HuH-7.5 (cell line): ENCODE measurements around the gene ZNF300.
A peak's percentile ranks its signal among the peaks of the same experiment; 100 is the strongest.
"Not testable (repeated sequence)": the region's sequence is repeated elsewhere in the genome, so short reads cannot be mapped to it uniquely, and the experiment has no call there.

ENCODE experiments used
- DNase-seq: peaks from one replicate; pipeline ENCODE4 v3.0.0; 2011; ENCODE audit warnings: low spot score

The ZNF300 gene

GRCh38 chr5:150904479-150905311, at the start of gene ZNF300:
Gene ZNF300 (minus strand): TSS chr5:150904980. CDS start chr5:150903155, 1,825 bp downstream.
- peak; percentile 42 for DNase-seq

GRCh38 chr5:150948539-150948938, 43.8 kb upstream of the ZNF300 start:
- DNase-seq, result no peak

- peak; percentile 39 for DNase-seq
These were observed 41.6 kb upstream of the ZNF300 start for GRCh38 chr5:150946351-150946905.

DNA sequence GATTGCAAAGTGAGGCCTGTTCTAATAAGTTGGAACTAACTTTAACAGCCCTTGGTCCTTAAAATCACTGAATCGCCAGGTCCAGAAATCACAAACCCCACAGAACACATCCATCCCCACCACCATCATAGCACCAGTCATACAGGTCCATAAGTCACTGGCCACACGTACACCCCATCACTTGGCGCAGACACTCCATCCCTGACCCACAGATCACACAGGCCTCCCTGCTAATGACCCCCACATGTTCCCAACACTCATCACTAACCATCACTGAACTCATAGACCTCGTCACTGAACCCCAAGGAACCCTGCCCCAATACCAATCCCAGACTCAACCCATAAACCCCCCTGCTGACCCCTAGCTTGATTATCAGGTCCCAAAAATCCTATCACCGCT, 41.2 kb upstream of the ZNF300 start:
- no peak for DNase-seq

DNA sequence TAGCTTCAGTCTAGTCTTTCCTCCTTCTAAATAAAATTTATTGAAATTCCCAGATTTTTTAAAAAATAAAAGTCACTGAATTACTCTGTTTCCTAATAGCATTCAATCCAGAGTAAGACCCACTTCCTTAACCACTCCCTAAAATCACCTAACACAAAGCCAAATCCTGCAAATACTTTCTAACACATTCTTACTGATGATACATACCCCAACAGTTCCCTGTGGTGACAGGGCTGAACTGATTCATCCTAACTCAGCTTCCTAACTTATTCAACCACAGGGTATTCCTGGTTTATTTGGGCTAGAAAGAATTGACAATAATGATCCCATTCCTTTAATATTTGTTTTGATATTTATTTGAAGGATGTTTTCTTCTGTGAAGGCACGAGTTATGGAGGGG, 40.7 kb upstream of the ZNF300 start:
- DNase-seq, result no peak

- DNase-seq, result no peak
These were observed 26.7 kb upstream of the ZNF300 start for GRCh38 chr5:150931368-150931965.

GRCh38 chr5:150918613-150919012, 13.8 kb upstream of the ZNF300 start:
- no peak for DNase-seq

- DNase-seq, result no peak
These were observed 7.6 kb upstream of the ZNF300 start for GRCh38 chr5:150912312-150912814.

GRCh38 chr5:150905312-150905683, 518 bp upstream of the ZNF300 start:
- no peak for DNase-seq

DNA sequence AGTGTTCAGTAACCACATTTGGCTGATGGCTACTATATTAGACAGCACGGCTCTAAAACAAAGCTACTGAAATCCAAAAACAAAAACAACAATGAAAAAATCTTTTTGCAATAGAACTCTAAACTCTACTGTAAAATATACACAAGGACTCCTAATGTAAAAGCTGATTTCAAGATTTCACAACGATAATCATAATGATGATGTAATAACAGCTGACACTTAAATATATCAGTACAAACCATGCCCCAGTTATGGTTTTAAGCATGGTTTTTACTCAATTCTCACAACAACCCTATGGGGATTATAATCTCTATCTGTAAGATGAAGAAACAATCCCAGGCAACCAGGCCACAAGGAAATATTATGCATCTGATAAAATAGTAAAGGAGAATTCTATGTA, 3.3 kb downstream of the ZNF300 start:
- DNase-seq, result no peak

DNA sequence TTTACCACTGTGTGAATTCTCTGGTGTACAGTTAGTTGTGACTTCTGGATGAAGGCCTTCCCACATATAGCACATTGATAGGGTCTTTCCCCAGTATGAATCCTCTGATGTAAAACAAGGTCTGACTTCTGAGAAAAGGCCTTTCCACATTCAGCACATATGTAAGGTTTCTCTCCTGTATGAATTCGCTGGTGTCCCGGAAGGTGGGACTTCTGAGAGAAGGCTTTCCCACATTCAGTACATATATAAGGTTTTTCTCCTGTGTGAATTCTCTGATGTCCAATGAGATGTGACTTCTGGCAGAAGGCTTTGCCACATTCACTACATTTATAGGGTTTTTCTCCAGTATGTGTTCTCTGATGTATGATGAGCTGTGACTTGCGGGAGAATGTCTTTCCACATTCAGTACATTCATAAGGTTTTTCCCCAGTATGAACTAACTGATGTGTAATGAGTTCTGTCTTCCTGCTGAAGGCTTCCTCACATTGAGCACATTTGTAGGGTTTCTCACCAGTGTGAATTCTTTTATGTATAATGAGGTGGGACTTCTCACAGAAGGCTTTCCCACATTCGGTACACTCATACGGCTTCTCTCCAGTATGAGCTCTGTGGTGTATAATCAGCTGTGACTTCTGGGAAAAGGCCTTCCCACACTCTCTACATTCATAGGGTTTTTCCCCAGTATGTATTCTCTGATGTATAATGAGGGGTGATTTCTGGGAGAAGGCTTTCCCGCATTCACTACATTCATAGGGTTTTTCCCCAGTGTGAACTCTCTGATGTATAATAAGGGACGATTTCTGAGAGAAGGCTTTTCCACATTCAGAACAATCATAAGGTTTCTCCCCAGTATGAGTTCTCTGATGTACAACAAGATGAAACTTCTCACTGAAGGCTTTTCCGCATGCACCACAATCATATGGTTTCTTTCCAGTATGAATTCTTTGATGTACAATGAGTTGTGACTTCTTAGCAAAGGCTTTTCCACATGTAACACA, 9.1 kb downstream of the ZNF300 start:
- no peak for DNase-seq

DNA sequence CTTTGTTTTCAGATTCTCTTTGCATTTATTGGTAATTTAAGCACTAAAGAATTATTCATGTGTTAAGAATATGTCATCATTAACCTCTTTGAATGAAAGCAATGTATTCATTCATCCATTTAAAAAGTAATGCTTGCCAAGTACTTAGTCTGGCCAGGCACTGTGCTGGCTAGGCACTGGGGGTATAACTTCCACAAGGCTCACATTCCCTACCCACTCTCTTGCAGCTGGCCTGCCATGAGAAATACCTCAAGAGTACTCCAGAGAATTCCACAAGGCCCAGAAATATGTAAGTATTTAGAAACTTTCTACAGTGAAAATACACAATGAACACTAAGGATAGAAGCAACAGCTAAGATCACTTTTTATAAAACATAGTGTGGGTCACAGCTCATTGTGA, 25.4 kb downstream of the ZNF300 start:
- no peak for DNase-seq

GRCh38 chr5:150862070-150862469, 42.7 kb downstream of the ZNF300 start:
- DNase-seq, result no peak

DNA sequence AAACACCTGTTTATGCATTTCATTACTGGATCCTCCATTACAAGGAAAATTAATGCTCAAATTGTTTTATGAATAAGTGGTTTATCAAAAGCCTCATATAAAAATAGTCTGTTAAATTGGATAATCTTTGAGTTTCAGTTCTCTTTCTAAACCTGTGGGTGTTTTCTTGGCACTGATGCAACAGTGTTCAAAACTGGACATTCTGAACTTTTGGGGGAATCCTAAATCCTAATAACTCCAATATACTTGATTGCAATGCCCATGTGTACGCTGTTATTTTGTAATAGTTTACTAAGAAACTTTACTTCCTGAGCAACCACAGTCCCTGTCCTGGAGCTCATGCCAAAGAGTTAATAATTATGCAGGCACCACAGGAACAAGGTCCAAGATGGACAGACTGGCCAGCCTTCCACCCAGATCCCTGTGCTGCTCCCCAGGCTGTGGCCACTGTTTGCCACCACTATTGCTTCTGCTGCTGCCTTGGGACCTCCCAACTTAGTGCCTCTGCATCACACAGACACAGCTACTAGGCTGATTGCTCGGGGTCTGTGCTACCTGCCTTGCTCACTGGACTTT, 44.4 kb downstream of the ZNF300 start:
- DNase-seq, result no peak

DNA sequence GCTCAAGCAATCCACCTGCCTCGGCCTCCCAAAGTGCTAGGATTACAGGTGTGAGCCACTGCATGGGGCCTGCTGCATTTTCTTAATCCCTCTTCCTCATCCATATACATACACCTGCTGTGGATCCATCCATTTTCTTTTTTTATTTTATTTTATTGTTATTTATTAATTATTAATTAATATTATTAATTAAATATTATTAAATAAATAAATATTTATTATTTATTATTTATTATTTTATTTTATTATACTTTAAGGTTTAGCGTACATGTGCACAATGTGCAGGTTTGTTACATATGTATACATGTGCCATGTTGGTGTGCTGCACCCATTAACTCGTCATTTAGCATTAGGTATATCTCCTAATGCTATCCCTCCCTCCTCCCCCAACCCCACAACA, 48.1 kb downstream of the ZNF300 start:
- not testable (repeated sequence) for DNase-seq

DNA sequence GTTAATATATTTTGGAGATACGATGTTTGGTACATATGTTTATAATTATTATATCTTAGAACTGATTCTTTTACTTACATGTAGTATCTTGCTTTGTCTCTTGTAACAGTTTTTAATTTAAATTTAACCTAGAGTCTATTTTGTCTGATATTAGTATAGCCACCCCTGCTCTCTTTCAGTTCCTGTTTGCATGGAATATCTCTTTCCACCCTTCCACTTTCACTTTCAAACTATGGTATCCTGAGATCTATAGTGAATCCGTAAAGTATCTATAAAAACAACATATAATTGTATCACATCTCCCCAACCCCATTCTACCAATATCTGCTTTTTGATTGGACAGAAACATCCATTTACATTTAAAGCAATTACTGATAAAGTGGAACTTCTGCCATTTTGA, 51.2 kb downstream of the ZNF300 start:
- no peak for DNase-seq

DNA sequence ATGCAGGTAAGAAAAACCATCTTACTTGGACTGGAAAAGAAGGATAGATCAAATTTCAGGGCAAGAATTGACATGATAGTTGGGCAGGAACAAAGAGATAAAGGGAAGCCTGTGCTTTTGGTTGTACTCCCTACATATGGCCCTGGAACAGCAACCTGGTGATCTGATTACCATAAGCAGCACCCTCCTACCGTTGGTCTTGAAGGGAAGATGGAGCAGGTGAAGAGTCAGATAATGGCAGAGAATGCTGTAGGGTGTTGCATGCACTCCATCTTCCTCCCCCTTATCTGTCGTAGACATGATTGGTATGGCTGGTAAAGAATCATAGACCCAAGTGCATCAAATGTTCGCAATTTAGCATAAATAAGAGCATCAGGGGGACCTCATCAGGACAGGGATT, 53.7 kb downstream of the ZNF300 start:
- no peak for DNase-seq

GRCh38 chr5:150848271-150848670, 56.5 kb downstream of the ZNF300 start:
- DNase-seq, result no peak

- DNase-seq, result no peak
These were observed 57.5 kb downstream of the ZNF300 start for GRCh38 chr5:150847334-150847695.

DNA sequence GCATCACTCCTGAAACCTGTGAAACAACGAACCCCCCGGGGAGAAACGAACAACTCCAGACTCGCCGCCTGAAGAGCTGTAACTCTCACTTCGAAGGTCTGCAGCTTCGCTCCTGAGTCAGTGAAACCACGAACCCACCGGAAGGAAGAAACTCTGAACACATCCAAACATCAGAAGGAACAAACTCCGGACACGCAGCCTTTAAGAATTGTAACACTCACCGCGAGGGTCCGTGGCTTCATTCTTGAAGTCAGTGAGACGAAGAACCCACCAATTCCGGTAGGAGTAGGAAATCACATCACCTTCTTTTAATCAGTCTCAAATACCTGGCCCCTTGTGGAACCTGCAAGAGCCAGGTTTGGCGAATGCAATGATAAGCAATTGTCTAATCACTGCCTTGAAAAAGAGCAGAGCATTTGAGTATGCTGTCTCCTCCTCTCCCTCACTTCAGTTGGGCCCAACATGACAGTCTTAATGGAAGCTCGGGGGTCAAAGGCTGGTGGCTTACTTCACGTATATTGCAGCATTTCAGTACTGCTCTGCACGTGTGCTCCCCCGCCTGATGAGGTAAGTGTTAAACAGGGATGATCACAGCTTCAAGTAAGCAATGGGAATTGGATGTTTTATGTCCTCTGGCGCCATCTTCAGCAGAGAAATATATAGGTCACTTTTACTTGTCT, 58.0 kb downstream of the ZNF300 start:
- peak; percentile 43 for DNase-seq

GRCh38 chr5:150846308-150846653, 58.5 kb downstream of the ZNF300 start, which contains the start of gene IRGM:
Gene IRGM (plus strand): TSS chr5:150846521. CDS start chr5:150848124, 1,603 bp downstream.
- DNase-seq, result not testable (repeated sequence)
